ENCODE measurements around the gene APBB1. TPM values are rescaled to one million over a fixed set of nuclear protein-coding genes. Genes with fewer than 3 reads are reported as not detected.
"Not testable (repeated sequence)": the region's sequence is repeated elsewhere in the genome, so short reads cannot be mapped to it uniquely, and the experiment has no call there.

Gene APBB1
- total RNA-seq, 2 experiments from 2014 or later, result 51.6 to 55.3 TPM

GRCh38 chr11:6402561-6402981 lies 16.3 kb downstream of the APBB1 start:
- Mint-ChIP-seq H3K9me3 (no peaks in the 10 kb centered on the region), H3K36me3 (peaks cover 17% of the 10 kb centered on the region), H3K27me3 (no peaks in the 10 kb centered on the region), H3K4me1 (ENCODE audit: low read depth) (peaks cover 71% of the 10 kb centered on the region), H3K4me3 (peak overlapping the region; percentile 55), H3K27ac (peak overlapping the region; percentile 90)
- POLR2A ChIA-PET, result interaction anchor here (1.0 to 5.5 kb wide), 8 partner anchors 9 to 201 kb away, joined by 3 to 51 read pairs (median 8); partner anchors contain the start of genes APBB1, ILK and SMPD1
- intact Hi-C loops (cut with micrococcal nuclease), result loop anchor here (1.0 kb wide), 3 partner anchors 12 to 41 kb away; partner anchors contain the start of gene SMPD1
- peak; percentile 88 for DNase-seq
- CTCF ChIA-PET, result interaction anchor here (0.9 to 3.9 kb wide), 8 partner anchors 11 to 41 kb away, joined by 3 to 36 read pairs (median 10); partner anchors contain the start of gene SMPD1

DNA sequence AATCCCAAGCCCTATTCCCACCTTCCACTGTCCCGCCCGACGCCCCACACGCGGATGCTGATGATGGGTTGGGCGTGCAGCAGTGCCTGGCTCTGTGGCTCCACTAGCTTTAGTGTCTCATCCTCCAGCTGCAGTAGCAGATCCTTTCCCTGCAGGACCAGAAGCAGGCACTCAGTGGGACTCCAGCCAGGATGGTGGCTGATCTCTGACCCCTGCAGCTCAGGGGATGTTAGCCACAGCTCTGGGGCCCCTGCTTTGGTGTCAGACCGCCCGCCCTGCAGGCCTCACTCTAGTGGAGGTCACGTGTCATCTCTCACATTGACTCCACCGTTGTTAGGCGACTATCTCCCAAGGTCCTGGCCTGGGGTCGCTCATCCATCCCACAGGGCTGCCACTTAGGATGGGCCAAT lies 16.8 kb downstream of the APBB1 start:
- H3K9me3 Mint-ChIP-seq, result no peaks in the 10 kb centered on the region
- H3K36me3 Mint-ChIP-seq, result peaks cover 20% of the 10 kb centered on the region
- H3K4me3 Mint-ChIP-seq, result peak overlapping the region; percentile 55
- H3K4me1 Mint-ChIP-seq (ENCODE audit: low read depth), result peaks cover 69% of the 10 kb centered on the region
- POLR2A ChIA-PET, result interaction anchor here (1.0 to 5.5 kb wide), 7 partner anchors 9 to 202 kb away, joined by 3 to 51 read pairs (median 10); partner anchors contain the start of genes APBB1, ILK and SMPD1
- H3K27ac Mint-ChIP-seq, result peak overlapping the region; percentile 90
- CTCF ChIA-PET, result interaction anchor here (0.9 to 3.9 kb wide), 8 partner anchors 12 to 42 kb away, joined by 3 to 36 read pairs (median 10); partner anchors contain the start of gene SMPD1
- DNase-seq, result peak; percentile 68
- no peaks in the 10 kb centered on the region for H3K27me3 Mint-ChIP-seq
- intact Hi-C loops (cut with micrococcal nuclease), result loop anchor here (1.0 kb wide), 3 partner anchors 12 to 41 kb away; partner anchors contain the start of gene SMPD1

DNA sequence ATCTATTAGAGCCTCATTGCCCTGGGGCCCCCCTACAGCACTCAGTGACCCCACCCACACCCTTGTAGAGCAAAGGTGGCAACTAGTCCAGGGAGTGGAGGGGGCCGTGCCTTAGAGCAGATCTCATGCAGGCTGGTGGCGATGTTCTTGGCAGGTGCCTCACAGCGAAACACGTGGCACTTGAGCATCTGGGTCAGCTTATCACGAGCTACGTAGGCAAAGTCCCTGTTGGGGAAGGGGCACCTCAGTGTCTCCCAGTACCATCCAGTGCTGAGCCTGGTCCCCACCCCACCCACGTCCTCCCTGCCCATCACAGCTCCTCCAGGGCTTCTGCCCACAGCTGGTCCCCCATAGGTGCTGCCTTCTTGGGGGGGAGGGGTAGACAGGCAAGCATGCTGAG lies 17.4 kb downstream of the APBB1 start:
- Mint-ChIP-seq H3K27ac (no peak overlapping the region), H3K4me1 (ENCODE audit: low read depth) (peaks cover 66% of the 10 kb centered on the region)

DNA sequence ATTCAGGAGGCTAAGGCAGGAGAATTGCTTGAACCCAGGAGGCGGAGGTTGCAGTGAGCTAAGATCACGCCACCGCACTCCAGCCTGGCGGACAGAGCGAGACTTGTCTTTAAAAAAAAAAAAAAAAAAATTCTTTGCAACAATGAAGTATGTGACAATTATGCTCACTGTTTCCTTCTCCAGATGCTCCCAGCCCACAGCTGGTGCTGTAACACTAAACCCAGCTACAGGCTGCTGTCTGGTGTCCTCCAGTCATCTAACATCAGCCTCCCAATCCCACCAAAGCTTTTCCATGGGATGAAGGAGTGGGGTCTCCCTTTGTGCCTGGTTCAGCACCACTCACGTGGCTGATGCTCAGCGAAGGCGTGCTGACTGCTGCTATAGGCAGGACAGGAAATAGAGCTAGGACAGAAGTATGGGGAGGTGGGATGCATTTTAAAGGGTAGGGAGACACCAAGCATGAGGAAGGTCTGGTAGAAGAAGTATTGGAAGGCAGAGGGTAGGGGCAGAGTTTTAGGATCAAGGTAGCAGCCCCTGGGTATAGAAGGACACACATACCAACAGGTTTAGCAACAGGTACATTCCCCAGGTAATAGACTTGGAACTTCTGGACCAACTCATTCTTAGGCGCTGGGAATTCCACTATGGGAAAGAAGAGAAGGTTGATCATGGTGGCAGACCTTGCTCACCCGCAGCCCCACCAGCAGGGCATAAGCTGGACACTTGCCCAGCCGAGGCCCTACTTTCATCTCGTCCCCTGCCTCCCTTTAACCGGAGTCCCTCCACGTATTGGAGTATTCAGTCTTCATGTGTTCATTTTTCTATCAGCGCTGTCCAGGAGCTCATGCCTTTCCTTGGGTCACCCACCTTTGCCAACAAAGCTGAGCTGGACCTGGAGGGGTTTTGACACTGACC lies 18.2 kb downstream of the APBB1 start:
- peaks cover 58% of the 10 kb centered on the region for H3K4me1 Mint-ChIP-seq (ENCODE audit: low read depth)
- no peaks in the 10 kb centered on the region for H3K9me3 Mint-ChIP-seq
- no peaks in the 10 kb centered on the region for H3K27me3 Mint-ChIP-seq
- intact Hi-C loops (cut with micrococcal nuclease), result no loop called here
- no peak overlapping the region for H3K4me3 Mint-ChIP-seq
- no peak for DNase-seq
- peak overlapping the region; percentile 34 for H3K27ac Mint-ChIP-seq
- ChIA-PET POLR2A (interaction anchor here (2.6 to 5.5 kb wide), 3 partner anchors 11 to 18 kb away, joined by 12 to 51 read pairs (median 21); partner anchors contain the start of genes APBB1 and SMPD1), CTCF (interaction anchor here (0.8 to 3.9 kb wide), 4 partner anchors 10 to 37 kb away, joined by 3 to 36 read pairs (median 9); partner anchors contain the start of gene SMPD1)
- peaks cover 21% of the 10 kb centered on the region for H3K36me3 Mint-ChIP-seq

More for the DNA sequence above, 17.4 kb downstream of the APBB1 start:
- Mint-ChIP-seq H3K9me3 (no peaks in the 10 kb centered on the region), H3K4me3 (no peak overlapping the region), H3K36me3 (peaks cover 21% of the 10 kb centered on the region), H3K27me3 (no peaks in the 10 kb centered on the region)
- intact Hi-C loops (cut with micrococcal nuclease), result no loop called here
- ChIA-PET POLR2A (interaction anchor here (1.5 to 5.5 kb wide), 4 partner anchors 8 to 17 kb away, joined by 7 to 51 read pairs (median 16); partner anchors contain the start of genes APBB1 and SMPD1), CTCF (interaction anchor here (0.8 to 3.9 kb wide), 4 partner anchors 12 to 42 kb away, joined by 3 to 36 read pairs (median 14); partner anchors contain the start of gene SMPD1)
- no peak for DNase-seq

DNA sequence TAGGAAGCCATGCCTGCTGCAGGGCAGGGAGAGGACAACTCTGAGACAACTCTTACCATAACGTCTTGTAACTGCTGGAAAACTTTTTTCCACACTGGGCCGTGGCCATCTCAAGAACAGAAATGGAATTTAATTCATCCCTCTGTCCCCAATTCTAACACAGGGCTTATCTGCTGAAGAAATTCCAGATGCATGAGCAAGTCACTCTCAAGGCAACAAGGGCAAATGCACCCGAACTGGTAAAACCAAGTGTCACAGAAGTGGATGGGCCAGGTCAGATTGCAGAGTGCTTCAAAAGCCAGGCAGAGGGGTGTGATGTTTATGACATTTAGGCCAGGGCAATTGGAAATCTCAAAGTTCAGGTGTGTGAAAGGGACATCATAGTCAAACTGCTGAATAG lies 21.3 kb downstream of the APBB1 start:
- DNase-seq, result no peak
- no peak overlapping the region for H3K27ac Mint-ChIP-seq
- H3K36me3 Mint-ChIP-seq, result peaks cover 26% of the 10 kb centered on the region
- no peak overlapping the region for H3K4me3 Mint-ChIP-seq
- intact Hi-C loops (cut with micrococcal nuclease), result no loop called here
- peaks cover 44% of the 10 kb centered on the region for H3K4me1 Mint-ChIP-seq (ENCODE audit: low read depth)
- H3K9me3 Mint-ChIP-seq, result no peaks in the 10 kb centered on the region
- H3K27me3 Mint-ChIP-seq, result no peaks in the 10 kb centered on the region
- ChIA-PET POLR2A (no interaction called here), CTCF (interaction anchor here (1.4 kb wide), 1 partner anchor 18 kb away, joined by 5 read pairs; no protein-coding TSS in a partner anchor)

GRCh38 chr11:6397156-6397555 lies 21.7 kb downstream of the APBB1 start:
- H3K4me1 Mint-ChIP-seq (ENCODE audit: low read depth), result peaks cover 40% of the 10 kb centered on the region

DNA sequence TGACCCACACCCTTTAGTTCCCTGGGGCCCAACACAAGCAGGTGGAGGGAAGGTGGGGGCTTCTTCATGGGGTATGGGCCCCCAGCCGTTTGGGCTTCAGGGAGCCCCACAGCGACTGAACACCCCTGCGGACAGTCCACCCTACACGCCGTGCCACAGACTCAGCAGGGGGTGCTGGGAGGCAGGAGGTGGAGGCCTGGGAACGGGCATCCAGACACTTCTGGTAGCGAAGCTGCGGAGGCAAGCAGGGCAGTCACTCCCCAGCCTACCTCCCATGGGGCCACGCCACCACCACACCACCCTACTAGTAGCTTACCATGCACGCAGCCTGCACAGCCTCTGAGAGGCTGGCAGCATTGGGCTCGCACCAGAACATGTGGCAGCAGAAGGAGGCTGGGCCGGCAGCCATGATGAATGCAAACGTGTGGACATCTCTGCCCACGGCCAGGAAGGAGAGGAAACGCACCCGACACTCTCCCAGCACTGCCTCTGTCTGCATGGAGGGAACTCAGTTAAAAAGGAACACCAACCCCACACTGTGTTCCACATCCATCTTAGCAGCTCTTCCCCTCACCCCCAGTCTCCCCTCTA lies 23.3 kb downstream of the APBB1 start:
- no peak for DNase-seq
- Mint-ChIP-seq H3K4me3 (no peak overlapping the region), H3K4me1 (ENCODE audit: low read depth) (peaks cover 41% of the 10 kb centered on the region), H3K36me3 (peaks cover 20% of the 10 kb centered on the region), H3K27me3 (no peaks in the 10 kb centered on the region), H3K9me3 (no peaks in the 10 kb centered on the region), H3K27ac (no peak overlapping the region)
- ChIA-PET POLR2A (interaction anchor here (1.4 kb wide), 1 partner anchor 19 kb away, joined by 3 read pairs; no protein-coding TSS in a partner anchor), CTCF (interaction anchor here (0.9 kb wide), 1 partner anchor 42 kb away, joined by 3 read pairs; no protein-coding TSS in a partner anchor)
- intact Hi-C loops (cut with micrococcal nuclease), result no loop called here

More at GRCh38 chr11:6397156-6397555, 21.7 kb downstream of the APBB1 start:
- Mint-ChIP-seq H3K9me3 (no peaks in the 10 kb centered on the region), H3K27ac (no peak overlapping the region), H3K27me3 (no peaks in the 10 kb centered on the region), H3K4me3 (no peak overlapping the region), H3K36me3 (peaks cover 27% of the 10 kb centered on the region)
- ChIA-PET POLR2A (no interaction called here), CTCF (interaction anchor here (0.5 kb wide), 1 partner anchor 18 kb away, joined by 3 read pairs; no protein-coding TSS in a partner anchor)
- intact Hi-C loops (cut with micrococcal nuclease), result no loop called here
- no peak for DNase-seq

DNA sequence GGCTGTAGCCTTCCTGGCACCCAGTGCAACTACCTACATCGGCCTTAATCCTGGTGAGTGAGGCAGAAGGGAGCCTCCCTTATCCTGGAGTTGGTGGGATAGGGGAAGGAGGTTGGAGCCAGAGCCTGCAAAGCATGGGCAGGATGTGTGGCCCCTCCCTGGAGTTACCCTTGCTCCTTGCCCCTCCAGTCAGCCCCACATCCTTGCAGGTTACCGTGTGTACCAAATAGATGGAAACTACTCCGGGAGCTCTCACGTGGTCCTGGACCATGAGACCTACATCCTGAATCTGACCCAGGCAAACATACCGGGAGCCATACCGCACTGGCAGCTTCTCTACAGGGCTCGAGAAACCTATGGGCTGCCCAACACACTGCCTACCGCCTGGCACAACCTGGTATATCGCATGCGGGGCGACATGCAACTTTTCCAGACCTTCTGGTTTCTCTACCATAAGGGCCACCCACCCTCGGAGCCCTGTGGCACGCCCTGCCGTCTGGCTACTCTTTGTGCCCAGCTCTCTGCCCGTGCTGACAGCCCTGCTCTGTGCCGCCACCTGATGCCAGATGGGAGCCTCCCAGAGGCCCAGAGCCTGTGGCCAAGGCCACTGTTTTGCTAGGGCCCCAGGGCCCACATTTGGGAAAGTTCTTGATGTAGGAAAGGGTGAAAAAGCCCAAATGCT lies 24.8 kb downstream of the APBB1 start:
- intact Hi-C loops (cut with micrococcal nuclease), result loop anchor here (5.0 kb wide), 1 partner anchor 353 kb away; no protein-coding TSS in a partner anchor
- Mint-ChIP-seq H3K4me1 (ENCODE audit: low read depth) (peaks cover 43% of the 10 kb centered on the region), H3K36me3 (peaks cover 16% of the 10 kb centered on the region), H3K4me3 (no peak overlapping the region), H3K27ac (no peak overlapping the region), H3K9me3 (no peaks in the 10 kb centered on the region), H3K27me3 (no peaks in the 10 kb centered on the region)
- DNase-seq, result no peak
- ChIA-PET POLR2A (interaction anchor here (1.2 to 2.5 kb wide), 2 partner anchors 8 to 11 kb away, joined by 3 to 7 read pairs; no protein-coding TSS in a partner anchor), CTCF (interaction anchor here (1.7 to 8.6 kb wide), 2 partner anchors 16 to 49 kb away, joined by 7 to 65 read pairs; no protein-coding TSS in a partner anchor)

GRCh38 chr11:6392251-6392650 lies 26.6 kb downstream of the APBB1 start:
- POLR2A ChIA-PET, result interaction anchor here (2.5 kb wide), 1 partner anchor 10 kb away, joined by 7 read pairs; no protein-coding TSS in a partner anchor
- intact Hi-C loops (cut with micrococcal nuclease), result loop anchor here (5.0 kb wide), 1 partner anchor 355 kb away; no protein-coding TSS in a partner anchor

GRCh38 chr11:6391537-6392134 lies 27.3 kb downstream of the APBB1 start:
- Mint-ChIP-seq H3K36me3 (peaks cover 7% of the 10 kb centered on the region), H3K27me3 (no peaks in the 10 kb centered on the region), H3K9me3 (no peaks in the 10 kb centered on the region), H3K27ac (peak overlapping the region; percentile 94), H3K4me3 (peak overlapping the region; percentile 85), H3K4me1 (ENCODE audit: low read depth) (peaks cover 45% of the 10 kb centered on the region)
- no peak for DNase-seq
- ChIA-PET POLR2A (interaction anchor here (0.7 to 3.3 kb wide), 6 partner anchors 9 to 90 kb away, joined by 3 to 51 read pairs (median 12); partner anchors contain the start of genes ARFIP2 and TIMM10B), CTCF (interaction anchor here (1.4 to 8.6 kb wide), 5 partner anchors 8 to 29 kb away, joined by 3 to 65 read pairs (median 7); no protein-coding TSS in a partner anchor)
- intact Hi-C loops (cut with micrococcal nuclease), result loop anchor here (2.0 to 5.0 kb wide), 3 partner anchors 71 to 356 kb away; partner anchors contain the start of genes CAVIN3 and TAF10

More at GRCh38 chr11:6392251-6392650, 26.6 kb downstream of the APBB1 start:
- H3K27me3 Mint-ChIP-seq, DNase-seq, H3K9me3 Mint-ChIP-seq, H3K36me3 Mint-ChIP-seq, H3K4me3 Mint-ChIP-seq: not testable (repeated sequence)
- H3K27ac Mint-ChIP-seq, result peak overlapping the region; percentile 16
- H3K4me1 Mint-ChIP-seq (ENCODE audit: low read depth), result peaks cover 50% of the 10 kb centered on the region
- CTCF ChIA-PET, result interaction anchor here (1.0 to 8.6 kb wide), 4 partner anchors 13 to 51 kb away, joined by 3 to 65 read pairs (median 5); no protein-coding TSS in a partner anchor

Data from activated CD4-positive, alpha-beta memory T cell treated with anti-CD3 and anti-CD28 coated beads for 36 hours (primary cell).